LHCN-M2 (cell line): ENCODE measurements around the gene AIP. TPM values are rescaled to one million over a fixed set of nuclear protein-coding genes. Genes with fewer than 3 reads are reported as not detected.
"Not testable (repeated sequence)": the region's sequence is repeated elsewhere in the genome, so short reads cannot be mapped to it uniquely, and the experiment has no call there.

Experiments used
- DNase-seq: peaks from one replicate; pipeline ENCODE4 v3.0.0-alpha.2; 2012; ENCODE audit warnings: low read depth
- total RNA-seq: library from RNA; depleted of rRNA; stranded (reverse); fragments of >200 nt; gene quantifications from 2 replicates; pipeline ENCODE4 v1.2.3, GENCODE V29; 2014

AIP gene
- total RNA-seq, 1 experiment from 2014 or later: 78.2 TPM

GRCh38 chr11:67448220-67448609, 34.6 kb upstream of the AIP start:
- DNase-seq: no peak

DNA sequence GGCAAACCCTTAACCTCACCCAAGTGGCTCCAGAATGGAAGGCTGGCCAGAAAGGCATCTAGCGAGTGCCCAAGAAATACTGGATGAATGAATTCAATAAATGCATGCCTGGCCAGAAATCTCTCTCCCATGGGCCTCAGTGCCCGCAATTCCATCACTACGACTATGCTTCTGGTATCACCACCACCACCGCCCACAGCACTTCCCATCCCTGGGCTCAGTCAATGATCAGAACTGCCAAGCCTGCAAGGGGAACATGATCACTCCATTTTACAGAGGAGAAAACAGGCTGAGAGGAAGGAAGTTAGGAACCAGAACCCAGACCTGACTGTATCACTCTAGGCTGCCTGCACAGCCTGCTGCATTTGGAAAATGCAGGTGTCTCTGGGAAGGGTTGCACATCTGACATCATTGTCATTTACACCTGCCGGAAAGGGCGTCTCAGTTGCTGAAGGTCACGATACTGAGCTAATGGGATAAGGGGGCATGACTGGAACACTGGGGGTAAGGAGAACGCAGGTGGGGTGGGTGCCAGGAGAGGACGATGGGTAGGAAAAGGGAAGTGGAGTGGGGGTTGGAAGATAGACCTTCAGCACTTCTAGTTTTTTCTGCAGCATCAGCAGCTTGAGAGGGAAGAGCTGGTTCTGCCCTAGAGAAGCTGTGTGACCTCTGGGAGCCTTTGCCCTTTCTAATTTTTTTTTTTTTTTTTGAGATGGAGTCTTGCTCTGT, 33.5 kb upstream of the AIP start:
- DNase-seq: no peak

- DNase-seq: no peak
Measured at GRCh38 chr11:67450796-67451657, 31.8 kb upstream of the AIP start.

DNA sequence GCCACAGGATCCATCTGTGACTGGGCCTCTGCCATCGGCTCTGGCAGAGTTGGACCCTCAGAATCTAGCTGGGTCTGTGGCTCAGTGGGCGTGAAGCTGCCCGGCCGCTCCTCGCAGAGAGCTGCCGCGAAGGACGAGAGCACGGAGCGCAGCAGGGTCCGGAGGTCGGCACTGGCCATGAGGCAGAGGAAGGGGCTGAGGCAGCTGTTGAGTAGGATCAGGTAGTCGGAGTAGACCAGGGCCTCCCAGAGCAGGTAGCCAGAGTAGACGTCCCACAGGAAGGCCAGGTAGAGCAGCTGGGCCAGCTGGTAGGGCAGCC, 31.2 kb upstream of the AIP start:
- no peak for DNase-seq

DNA sequence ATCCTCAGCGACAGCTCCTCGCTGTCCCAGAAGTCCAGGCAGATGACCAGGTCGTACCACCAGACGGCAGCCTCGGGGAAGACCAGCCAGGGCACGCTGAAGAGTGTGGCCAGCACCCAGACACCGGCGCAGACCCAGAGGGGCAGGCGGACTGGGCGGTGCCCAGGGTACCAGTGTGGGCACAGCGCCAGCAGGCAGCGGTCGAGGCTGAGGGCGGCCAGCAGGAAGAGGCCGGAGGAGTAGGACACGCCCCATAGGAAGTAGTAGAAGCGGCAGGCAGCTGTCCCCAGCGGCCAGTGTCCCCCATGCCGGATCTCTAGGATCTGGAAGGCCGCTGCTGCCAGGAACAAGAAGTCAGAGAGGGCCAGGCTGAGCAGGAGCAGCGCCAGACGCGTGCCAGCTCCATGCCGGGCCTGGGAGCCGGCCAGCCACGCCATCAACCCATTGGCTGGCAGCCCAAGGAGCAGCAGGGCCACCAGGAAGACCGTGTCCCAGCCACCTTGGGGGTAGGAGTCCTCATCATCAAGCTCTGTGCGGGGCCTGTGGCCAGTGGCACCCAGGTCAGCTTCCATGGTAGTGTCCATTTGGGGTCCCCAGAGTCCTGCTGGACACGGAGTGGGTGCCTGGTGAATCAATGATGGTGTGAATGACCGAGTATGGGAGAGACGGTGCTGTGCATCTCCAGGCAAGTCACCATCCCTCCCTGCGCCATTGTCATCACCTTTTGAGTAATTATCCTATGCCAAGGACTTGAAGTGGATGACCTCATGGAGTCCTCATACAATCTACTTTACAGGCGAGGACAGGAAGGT, 30.5 kb upstream of the AIP start, which contains the start of gene GPR152:
GPR152 (minus strand) TSS at position 589 of the 812 bp plus-strand sequence; CDS start at position 584, 5 bp downstream.
- peak; percentile 38 for DNase-seq

DNA sequence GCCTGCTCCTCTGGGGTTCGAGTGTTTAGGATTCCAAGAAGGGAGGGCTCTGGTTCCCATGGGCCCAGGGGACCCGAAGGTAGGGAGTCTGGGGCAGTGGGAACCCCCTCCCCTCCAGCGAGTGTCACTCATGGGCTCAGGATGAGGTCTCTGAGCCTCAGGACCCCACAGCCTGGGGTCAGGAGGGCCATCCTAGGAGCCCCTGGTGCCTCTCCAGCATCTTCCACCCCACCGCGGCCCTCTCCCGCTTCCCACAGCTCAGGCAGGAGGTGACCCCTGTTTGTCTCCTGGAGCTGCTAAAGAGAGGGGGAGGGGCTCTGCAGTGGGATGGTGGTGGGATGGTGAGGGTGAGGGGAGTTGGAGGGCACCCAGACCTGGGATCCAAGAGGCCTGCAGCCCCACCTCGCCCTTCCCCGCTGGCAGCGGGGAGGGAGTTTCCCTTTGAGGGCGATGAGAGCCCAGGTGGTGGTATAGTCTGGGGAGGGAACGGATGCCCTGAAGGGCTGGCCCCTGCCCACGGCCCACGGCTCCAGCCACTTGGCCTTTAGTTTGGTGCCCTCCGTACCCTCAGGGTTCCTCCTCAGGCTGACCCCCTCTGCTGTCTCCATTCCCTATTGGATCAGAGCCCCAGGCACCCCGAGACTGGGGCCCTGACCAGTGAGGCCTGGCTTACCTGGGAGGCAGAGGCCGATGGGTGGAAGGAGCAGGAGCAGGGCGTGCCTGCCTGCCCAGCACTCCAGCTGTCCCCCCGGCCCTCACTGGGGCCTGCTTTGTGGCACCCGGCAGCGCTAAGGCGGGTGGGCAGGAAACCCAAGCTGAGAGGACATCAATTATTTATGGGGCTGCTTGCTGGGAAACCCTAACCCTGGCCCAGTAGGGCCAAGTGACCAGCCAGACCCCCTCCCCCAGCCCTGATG, 28.8 kb upstream of the AIP start:
- DNase-seq: no peak

- DNase-seq: no peak
Measured at GRCh38 chr11:67455054-67455453, 27.8 kb upstream of the AIP start, which contains the start of gene CABP4. CABP4 (plus strand) TSS chr11:67455354; CDS start chr11:67455424, 70 bp downstream.

DNA sequence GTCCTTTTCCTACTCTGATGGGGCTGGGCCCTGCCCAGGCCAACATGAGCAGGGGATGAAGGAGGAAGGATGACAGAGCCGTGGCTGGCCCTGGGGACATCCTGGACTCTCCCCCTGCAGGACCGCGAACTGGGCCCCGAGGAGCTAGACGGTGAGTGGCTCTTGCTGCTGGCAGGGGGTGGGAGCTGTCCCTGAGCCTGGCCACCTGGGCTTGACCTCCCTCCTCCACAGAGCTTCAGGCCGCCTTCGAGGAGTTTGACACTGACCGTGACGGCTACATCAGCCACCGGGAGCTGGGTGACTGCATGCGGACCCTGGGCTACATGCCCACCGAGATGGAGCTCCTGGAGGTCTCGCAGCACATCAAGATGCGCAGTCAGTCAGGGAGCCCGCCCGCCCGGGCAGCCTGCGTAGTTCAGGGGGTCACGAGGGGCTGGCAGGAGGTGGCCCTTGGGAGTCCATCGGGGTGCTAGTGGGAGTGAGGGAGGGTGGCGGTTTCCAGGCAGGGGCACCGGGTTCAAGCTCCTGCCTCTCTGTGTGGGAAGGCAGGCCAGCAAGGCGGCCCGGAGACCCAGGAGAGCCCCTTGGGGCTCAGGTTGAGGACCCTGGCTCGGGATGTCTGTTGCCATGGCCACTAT, 26.6 kb upstream of the AIP start:
- DNase-seq: no peak

GRCh38 chr11:67457453-67457852, 25.4 kb upstream of the AIP start:
- no peak for DNase-seq

GRCh38 chr11:67458266-67458665, 24.6 kb upstream of the AIP start:
- DNase-seq: no peak

DNA sequence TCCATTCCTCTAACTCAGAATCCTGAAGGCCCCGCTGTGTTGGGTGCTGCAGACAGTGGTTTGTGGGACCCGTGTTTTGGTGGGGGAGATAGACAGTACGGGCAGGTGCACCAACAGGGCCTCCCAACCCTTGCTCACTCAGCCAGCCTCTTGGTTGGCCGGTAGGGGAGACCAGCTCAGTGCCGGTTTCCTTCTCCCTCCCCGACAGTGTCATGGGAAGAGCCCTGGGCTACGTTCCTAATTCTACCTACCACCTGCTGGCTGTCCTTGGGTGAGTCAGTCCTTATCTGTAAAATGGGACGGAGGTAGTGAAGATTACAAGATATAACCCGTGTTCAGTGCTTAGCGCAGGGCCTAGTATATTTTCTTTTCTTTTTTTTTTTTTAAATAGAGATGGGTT, 19.6 kb upstream of the AIP start:
- DNase-seq: no peak

DNA sequence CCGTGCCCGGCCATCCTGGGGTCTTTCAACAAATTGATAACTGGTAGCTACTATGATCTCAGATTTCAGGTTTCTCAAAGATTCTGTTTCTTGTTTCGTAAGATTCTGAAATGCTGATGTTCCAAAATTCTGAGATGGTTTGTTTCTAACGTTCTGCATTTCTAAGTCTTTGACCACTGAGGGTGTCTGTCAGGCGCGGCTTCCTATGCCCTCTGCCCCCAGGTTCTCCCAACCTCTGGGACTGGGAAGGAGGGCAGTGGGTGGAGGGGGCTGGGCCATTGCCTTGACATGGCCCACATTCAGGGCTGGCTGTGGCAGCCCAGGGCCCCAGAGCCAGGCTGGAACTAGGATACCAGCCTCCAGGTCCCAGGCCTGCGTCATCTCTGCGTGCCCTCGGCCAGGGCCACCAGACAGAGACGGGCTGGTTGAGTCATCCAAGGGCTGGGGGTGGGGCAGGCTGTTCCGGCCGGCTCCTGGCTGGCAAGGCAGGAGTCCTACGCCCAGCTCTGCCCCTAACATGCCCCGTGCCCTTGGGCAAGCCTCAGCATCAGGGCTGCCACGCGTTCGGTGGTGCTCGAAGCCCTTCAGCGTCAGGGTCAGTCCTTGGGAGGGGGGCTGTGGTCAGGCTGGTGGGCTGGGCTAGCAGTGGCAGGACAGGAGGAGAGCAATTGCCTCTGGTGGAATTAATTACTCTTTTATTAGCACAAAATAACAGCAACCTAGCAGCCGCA, 19.0 kb upstream of the AIP start:
- DNase-seq: peak; percentile 63

GRCh38 chr11:67464411-67465188, 18.2 kb upstream of the AIP start:
- peak; percentile 64 for DNase-seq

- DNase-seq: no peak
Measured at GRCh38 chr11:67465189-67465510, 17.7 kb upstream of the AIP start.

GRCh38 chr11:67465530-67465929, 17.3 kb upstream of the AIP start:
- DNase-seq: not testable (repeated sequence)

DNA sequence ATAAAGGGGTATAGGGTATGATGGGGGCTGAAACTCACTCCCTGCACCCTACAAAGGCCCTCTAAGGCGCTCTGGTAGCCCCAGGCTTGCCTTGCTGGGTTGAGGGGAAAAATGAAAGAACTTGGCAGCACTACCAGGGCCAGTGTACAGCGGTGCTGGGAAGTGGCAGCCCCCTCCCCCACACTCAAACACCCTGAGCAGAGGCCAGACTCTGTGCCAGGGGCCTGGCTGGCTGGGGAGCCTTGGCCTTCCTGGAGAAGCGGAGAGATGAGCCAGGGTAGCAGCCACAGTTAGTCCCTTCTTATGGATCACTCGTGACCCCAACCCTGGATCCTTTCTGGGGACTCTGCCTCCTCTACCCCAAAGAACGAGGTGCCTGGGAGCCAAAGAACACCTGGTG, 16.5 kb upstream of the AIP start:
- DNase-seq: no peak

- DNase-seq: no peak
Measured at GRCh38 chr11:67466962-67467771, 15.7 kb upstream of the AIP start.

- DNase-seq: no peak
Measured at GRCh38 chr11:67468056-67468455, 14.8 kb upstream of the AIP start.
